ENCODE results near the gene NEU3. TPM values are rescaled to one million over a fixed set of nuclear protein-coding genes. Genes with fewer than 3 reads are reported as not detected.

Gene NEU3
- total and polyA plus RNA-seq, 5 donors, result 3.6 to 7.2 (median 5.0) TPM

GRCh38 chr11:75063741-75064314 lies 75.1 kb downstream of the NEU3 start:
- Histone ChIP-seq H3K4me1 (ENCODE audit: control insufficient read depth, insufficient read depth, low read length) (no peaks in the 10 kb centered on the region), H3K27ac (ENCODE audit: low read length) (no peak overlapping the region), H3K9me3 (ENCODE audit: control insufficient read depth, low read length) (no peaks in the 10 kb centered on the region), H3K4me3 (ENCODE audit: low read length) (no peak overlapping the region), H3K27me3 (ENCODE audit: control insufficient read depth, insufficient read depth) (no peaks in the 10 kb centered on the region)
- no peak for ATAC-seq
- DNase-seq, result no peak
- intact Hi-C loops (cut with DNase I), result no loop called here
- 57% methylated on average over 3 of the region's 3 CpGs for WGBS

- H3K27ac ChIP-seq (ENCODE audit: low read length), result no peak overlapping the region
- H3K4me1 ChIP-seq (ENCODE audit: control insufficient read depth, insufficient read depth, low read length), result no peaks in the 10 kb centered on the region
- 68% methylated on average over 7 of the region's 7 CpGs for WGBS
- ATAC-seq, result no peak
- H3K27me3 ChIP-seq (ENCODE audit: control insufficient read depth, insufficient read depth), result no peaks in the 10 kb centered on the region
- no peaks in the 10 kb centered on the region for H3K9me3 ChIP-seq (ENCODE audit: control insufficient read depth, low read length)
- DNase-seq, result no peak
- no peak overlapping the region for H3K4me3 ChIP-seq (ENCODE audit: low read length)
- intact Hi-C loops (cut with DNase I), result no loop called here
Measured at GRCh38 chr11:75066061-75066460, 77.3 kb downstream of the NEU3 start.

Other genes with a start within 250 kb of the NEU3 start
- 10 to 100 TPM in 3 of 4 donors, 1 to 10 TPM in 1; 9.9 to 11.6 (median 10.8) TPM for gene RNF169, start 240.1 kb upstream of the NEU3 start, total RNA-seq
- gene RNF169, start 240.1 kb upstream of the NEU3 start, polyA plus RNA-seq, result 2.5 TPM
- gene XRRA1, start 39.8 kb upstream of the NEU3 start, total RNA-seq, result 10 to 100 TPM in 2 of 4 donors, 1 to 10 TPM in 2; 6.3 to 15.2 (median 11.3) TPM
- gene XRRA1, start 39.8 kb upstream of the NEU3 start, polyA plus RNA-seq, result 2.4 TPM
- gene SPCS2, start 39.7 kb upstream of the NEU3 start, total RNA-seq, result 100 to 1,000 TPM in 3 of 4 donors, 10 to 100 TPM in 1; 91.5 to 127 (median 118) TPM
- gene SPCS2, start 39.7 kb upstream of the NEU3 start, polyA plus RNA-seq, result 125 TPM
- not detected for gene OR2AT4, start 107.9 kb downstream of the NEU3 start, total RNA-seq
- not detected for gene OR2AT4, start 107.9 kb downstream of the NEU3 start, polyA plus RNA-seq
- 10 to 100 TPM; 23.0 to 40.7 (median 27.6) TPM for gene SLCO2B1, start 162.2 kb downstream of the NEU3 start, total RNA-seq
- 5.1 TPM for gene SLCO2B1, start 162.2 kb downstream of the NEU3 start, polyA plus RNA-seq

Data from right cardiac atrium (tissue), 5 donors.